Nucleus accumbens (tissue), 56 donors: ENCODE measurements around the gene TFF3.

Experiments
- DNase-seq, 56 donors: peaks; one replicate each; lab custom pipeline; 2025; lab: John Stamatoyannopoulos, UW

TFF3 gene

DNA sequence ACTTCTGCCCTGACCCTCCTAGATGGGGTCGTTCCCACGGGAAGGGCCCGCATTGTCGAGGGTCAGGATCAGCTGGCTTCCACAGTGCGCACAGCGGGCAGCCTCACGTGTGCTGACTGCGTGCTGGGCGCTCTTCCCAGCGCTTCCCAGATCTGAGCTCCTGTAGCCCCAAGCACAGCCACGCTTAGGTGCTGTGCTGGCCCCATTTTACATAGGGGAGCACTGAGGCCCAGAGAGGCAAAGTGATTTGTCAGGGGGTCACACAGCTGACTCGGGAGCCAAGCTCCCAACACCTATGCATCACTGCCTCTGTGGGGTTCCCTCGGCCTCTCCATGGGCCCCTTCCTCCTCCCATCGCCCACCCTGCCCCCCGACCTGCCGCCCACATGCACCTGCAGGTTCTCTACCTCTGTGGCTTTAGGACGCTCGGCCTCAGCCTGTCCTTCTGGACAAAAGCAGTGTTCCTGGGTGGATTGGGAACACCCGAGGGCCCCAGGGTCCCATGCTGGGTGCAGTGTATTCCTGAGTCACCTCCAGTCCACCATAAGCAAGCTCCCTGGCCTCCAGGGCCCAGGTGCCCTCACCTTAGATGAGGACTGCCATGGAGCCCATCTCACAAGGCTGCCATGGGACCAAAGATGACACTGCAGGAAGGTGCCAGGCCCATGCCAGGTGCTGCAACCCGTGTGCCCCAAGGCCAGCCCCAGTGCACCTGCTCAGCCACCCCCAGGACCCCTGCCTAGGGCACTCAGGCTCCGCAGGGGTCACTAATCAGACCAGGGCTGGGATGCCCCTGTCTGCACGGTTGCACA is 23.3 kb downstream of the TFF3 start:
- DNase-seq = no peak

DNA sequence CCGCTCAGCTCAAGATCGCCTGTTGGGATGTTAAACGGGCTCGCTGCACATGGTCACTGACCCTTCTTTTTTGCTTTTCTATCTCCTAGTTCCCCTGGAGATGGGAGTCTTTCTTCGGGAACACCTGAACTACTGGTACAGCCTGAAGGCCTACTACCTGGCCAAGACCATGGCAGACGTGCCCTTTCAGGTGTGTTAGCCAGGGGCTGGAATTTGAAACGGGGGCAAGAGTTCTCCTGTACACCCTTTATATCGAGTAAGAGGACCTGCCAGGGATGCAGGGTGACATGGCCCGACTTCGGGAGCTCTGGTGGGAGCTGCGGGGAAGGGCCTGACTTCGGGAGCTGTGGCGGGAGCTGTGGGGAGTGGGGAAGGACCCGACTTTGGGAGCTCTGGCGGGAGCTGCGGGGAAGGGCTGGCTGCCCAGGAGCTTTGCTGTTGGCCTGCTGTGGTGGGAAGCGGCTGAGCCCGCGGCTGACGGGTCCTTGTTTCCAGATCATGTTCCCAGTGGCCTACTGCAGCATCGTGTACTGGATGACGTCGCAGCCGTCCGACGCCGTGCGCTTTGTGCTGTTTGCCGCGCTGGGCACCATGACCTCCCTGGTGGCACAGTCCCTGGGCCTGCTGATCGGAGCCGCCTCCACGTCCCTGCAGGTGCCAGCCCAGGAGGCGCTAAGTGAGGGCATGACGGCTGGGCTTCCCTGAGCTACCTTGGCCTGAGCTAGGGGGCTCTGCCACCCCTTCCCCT is 24.0 kb downstream of the TFF3 start:
- DNase-seq = no peak

DNA sequence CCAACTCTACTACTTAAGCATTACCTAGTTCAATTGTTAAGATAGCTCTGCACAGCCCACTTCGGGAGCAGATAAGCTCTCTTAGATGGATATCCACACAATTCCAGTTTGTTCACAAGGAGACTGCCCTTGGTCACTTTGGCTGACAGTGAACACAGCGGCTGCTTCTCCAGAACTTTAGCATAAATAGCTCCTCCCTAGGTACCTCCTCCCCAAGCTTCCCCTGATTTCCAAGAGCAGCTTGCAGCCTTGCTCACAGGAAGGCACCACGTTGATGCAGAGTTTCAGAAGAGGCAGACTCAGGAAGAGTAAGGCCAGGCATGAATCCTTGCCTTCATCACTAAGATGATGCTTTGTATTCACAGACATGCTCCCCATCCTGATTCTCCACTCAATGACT is 24.7 kb downstream of the TFF3 start:
- DNase-seq = no peak

GRCh38 chr21:42289926-42290325 is 25.3 kb downstream of the TFF3 start:
- peak in 13 of 56 donors; percentile 7 to 61 (median 29) for DNase-seq

- no peak for DNase-seq
These were observed 26.2 kb downstream of the TFF3 start for GRCh38 chr21:42288962-42289361.

DNA sequence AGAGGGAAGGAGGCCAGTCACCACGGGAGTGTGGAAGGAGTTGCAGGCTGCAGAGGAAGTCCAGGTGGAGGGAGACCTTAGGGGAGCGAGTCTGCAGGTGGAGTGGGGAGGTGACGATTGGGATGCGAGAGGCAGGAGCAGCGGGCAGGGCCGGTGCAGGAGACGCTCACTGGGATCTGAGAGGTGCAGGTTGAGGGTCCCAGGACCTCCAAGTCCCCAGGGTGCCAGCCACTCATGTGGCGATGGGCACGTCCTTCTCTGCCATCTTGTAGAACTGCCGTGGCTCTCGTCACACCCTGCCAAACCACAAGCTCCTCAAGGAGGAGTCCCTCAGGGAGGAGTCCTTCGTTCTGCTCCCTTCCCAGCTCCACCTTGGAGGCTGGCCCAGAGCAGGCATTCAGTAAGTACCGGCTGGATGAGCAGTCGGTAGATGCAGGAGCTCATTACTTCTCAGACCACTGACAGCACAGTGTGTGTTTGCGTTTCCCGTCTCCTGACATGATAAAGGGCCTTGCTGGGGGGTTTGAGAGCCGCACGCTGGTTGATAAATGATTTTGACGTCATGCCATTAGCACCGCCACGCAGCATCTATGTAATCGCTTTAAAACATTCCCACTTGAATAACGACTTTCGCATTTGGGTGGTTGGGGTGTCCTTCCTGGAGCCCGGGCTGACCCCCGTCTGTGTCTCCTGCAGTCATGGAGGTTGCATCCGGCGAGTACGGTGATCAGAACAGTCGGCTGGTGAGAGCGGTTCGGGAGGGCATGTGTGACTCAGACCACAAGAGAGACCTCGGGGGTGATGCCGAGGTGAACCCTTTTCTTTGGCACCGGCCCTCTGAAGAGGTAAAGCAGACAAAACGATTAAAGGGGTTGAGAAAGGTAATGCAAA is 27.8 kb downstream of the TFF3 start:
- DNase-seq = no peak

GRCh38 chr21:42286416-42286815 is 28.8 kb downstream of the TFF3 start:
- no peak for DNase-seq

- DNase-seq = no peak
These were observed 29.5 kb downstream of the TFF3 start for GRCh38 chr21:42285569-42286245.

GRCh38 chr21:42282715-42283114 is 32.5 kb downstream of the TFF3 start:
- no peak for DNase-seq

DNA sequence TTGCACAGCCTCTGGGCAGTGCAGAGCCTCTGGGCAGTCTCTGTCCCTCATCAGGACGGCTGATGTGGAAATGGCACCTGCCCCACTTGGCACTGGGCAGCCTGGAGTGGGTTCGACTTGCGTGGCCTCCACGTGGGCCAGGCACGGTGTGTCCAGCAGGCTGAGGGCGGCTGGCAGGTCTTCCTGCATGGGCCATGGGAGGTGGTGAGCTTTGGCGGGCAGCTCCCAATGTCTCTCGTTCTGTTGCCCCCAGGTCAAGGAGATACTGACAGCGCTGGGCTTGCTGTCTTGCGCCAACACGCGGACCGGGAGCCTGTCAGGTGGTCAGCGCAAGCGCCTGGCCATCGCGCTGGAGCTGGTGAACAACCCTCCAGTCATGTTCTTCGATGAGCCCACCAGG is 33.2 kb downstream of the TFF3 start:
- DNase-seq = no peak

- DNase-seq = no peak
These were observed 34.0 kb downstream of the TFF3 start for GRCh38 chr21:42281181-42281680.

DNA sequence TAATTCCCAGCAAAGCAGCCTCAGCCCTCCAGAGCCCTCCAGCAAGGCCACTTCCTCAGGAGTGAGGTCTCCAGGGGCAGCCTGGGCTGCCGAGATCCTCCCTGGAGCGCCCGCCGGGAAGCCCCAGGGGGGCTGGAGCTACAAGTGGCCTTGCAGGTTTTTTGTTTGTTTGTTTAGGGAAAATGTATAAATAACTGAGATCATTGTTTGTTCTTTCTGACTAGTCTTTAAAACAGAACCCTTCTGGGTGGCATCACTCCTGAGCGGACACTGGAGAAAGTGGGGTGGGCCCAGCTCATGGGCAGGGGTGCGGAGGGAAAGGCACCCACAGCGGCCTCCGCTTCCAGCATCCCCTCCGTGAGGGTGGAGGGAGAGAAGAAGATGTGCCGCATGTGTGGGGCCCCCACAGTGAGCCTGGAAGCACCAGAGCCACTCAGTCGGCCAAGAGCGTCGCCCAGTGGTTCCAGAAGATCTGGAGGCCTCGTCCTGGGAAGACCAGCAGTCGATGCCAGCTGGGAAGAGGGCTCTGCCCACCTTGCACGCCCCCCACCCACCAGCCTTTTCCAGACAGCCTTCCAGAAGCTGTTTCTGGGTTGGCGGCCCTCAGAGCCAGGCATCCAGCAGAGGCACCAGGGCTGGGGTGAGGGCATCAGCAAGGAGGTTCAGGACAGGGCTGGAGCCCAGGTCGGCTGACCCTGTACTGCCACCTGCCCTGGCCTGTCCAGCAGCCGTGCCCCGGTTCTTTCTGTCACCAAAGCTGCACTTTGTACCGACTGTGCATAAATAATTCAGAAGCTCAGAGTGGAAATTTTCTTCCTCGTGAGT is 34.6 kb downstream of the TFF3 start:
- DNase-seq = no peak

GRCh38 chr21:42279888-42280287 is 35.3 kb downstream of the TFF3 start:
- no peak for DNase-seq

DNA sequence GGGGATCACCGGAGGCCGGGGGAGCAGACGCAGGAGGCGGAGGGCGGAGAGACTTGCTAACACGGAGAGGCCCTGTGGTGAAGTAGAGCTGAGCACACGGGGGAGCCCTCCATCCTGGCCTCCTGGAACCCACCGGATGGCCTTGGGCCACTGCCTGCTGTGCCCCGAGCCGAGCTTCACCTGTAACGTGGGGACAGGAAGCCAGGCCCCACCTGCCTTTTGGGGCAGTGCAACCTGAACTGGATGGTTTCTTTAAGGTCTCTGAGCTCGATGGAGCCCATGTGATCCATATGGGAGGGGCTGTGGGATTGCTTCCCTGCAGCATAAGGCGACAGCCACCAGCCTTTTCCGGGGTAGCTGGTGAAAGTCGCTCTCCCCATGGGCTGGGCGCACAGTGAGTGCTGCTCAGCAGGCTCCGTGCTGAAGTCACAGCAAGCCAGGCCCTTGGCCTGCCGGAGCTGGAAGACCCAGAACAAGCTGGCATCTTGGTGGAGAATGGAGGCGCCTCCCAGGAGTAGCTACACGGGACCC is 35.8 kb downstream of the TFF3 start:
- DNase-seq = no peak

GRCh38 chr21:42278451-42279149 is 36.6 kb downstream of the TFF3 start:
- no peak for DNase-seq

DNA sequence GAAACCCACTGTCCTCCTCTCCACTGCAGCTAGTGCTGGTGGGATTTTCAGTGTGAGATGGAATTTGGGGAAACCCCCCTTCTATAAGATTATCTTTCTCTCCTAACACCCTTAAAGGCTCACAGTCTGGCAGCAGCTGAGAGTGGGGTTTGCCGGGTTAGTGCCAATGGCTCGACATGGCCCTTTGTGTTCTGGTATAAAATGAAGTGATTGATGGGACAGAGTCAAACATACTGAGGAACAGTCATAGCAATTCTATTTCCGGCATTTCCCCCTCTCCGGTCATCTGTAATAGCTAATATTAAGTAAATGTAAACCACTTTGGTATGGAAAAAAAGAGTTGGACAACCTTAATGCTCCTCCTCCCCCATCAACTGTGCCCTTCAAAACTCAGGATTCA is 37.6 kb downstream of the TFF3 start:
- no peak for DNase-seq

GRCh38 chr21:42276526-42277154 is 38.6 kb downstream of the TFF3 start:
- no peak for DNase-seq

- DNase-seq = no peak
These were observed 39.1 kb downstream of the TFF3 start for GRCh38 chr21:42276076-42276475.
